Measurements from ENCODE around the gene TLE4.

GRCh38 chr9:79665369-79665768, 93.6 kb downstream of the TLE4 start:
- TF ChIP-seq, protein P1, sequence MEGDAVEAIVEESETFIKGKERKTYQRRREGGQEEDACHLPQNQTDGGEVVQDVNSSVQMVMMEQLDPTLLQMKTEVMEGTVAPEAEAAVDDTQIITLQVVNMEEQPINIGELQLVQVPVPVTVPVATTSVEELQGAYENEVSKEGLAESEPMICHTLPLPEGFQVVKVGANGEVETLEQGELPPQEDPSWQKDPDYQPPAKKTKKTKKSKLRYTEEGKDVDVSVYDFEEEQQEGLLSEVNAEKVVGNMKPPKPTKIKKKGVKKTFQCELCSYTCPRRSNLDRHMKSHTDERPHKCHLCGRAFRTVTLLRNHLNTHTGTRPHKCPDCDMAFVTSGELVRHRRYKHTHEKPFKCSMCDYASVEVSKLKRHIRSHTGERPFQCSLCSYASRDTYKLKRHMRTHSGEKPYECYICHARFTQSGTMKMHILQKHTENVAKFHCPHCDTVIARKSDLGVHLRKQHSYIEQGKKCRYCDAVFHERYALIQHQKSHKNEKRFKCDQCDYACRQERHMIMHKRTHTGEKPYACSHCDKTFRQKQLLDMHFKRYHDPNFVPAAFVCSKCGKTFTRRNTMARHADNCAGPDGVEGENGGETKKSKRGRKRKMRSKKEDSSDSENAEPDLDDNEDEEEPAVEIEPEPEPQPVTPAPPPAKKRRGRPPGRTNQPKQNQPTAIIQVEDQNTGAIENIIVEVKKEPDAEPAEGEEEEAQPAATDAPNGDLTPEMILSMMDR (conservative IDR thresholded peaks at IDR 0.05): no peak
- TF ChIP-seq ZFX (IDR thresholded peaks at IDR 0.05): no peak

Data from C4-2B (cell line).